Karpas-422 (cell line): Measurements from ENCODE around the gene SLC22A13. TPM values are rescaled to one million over a fixed set of nuclear protein-coding genes. Genes with fewer than 3 reads are reported as not detected.
"Not testable (repeated sequence)": the region's sequence is repeated elsewhere in the genome, so short reads cannot be mapped to it uniquely, and the experiment has no call there.

Source experiments
- DNase-seq: peaks from one replicate; pipeline ENCODE4 v3.0.0-alpha.2; 2015
- H2AFZ ChIP-seq: fragments of 200-600 bp; sonication (generic); 2 replicates; pipeline ENCODE4 v1.6.1; 2014; ENCODE audit warnings: antibody characterized with exemption, low read length, mixed read lengths
- H3K27ac ChIP-seq: fragments of 200-600 bp; sonication (generic); 2 replicates; pipeline ENCODE4 v1.5.1; 2014; ENCODE audit warnings: mild to moderate bottlenecking, low read length, moderate library complexity
- H3K27me3 ChIP-seq: fragments of 200-600 bp; sonication (generic); 2 replicates; pipeline ENCODE4 v1.6.1; 2014; ENCODE audit warnings: low read length, mixed read lengths
- H3K36me3 ChIP-seq: fragments of 200-600 bp; sonication (generic); 2 replicates; pipeline ENCODE4 v1.6.1; 2014; ENCODE audit warnings: low read length, mixed read lengths; ENCODE audit not compliant: insufficient read depth
- H3K4me1 ChIP-seq: fragments of 200-600 bp; sonication (generic); 2 replicates; pipeline ENCODE4 v1.6.1; 2014; ENCODE audit warnings: mild to moderate bottlenecking, low read length, mixed read lengths
- H3K4me2 ChIP-seq: fragments of 200-600 bp; sonication (generic); 2 replicates; pipeline ENCODE4 v1.6.1; 2014; ENCODE audit warnings: low read length, low read depth, mild to moderate bottlenecking; ENCODE audit not compliant: poor library complexity, severe bottlenecking
- H3K4me3 ChIP-seq: fragments of 200-600 bp; sonication (generic); 2 replicates; pipeline ENCODE4 v1.5.1; 2014; ENCODE audit warnings: mild to moderate bottlenecking, antibody characterized with exemption, low read length, mixed read lengths
- H3K79me2 ChIP-seq: fragments of 200-600 bp; sonication (generic); 2 replicates; pipeline ENCODE4 v1.6.1; 2014; ENCODE audit warnings: mild to moderate bottlenecking, low read length, mixed read lengths
- H3K9ac ChIP-seq: fragments of 200-600 bp; sonication (generic); 2 replicates; pipeline ENCODE4 v1.6.0; 2014; ENCODE audit warnings: low read length
- H3K9me2 ChIP-seq: fragments of 200-600 bp; sonication (generic), shearing (Covaris generic); replicated peaks from 2 replicates; pipeline ENCODE4 v1.6.0; 2014; ENCODE audit warnings: mild to moderate bottlenecking, low read length, moderate library complexity; ENCODE audit not compliant: insufficient read depth
- H3K9me3 ChIP-seq: fragments of 300-700, 200-600 bp; sonication (generic); 2 replicates; pipeline ENCODE4 v1.6.1; 2014; ENCODE audit warnings: low read length, mixed read lengths
- H4K20me1 ChIP-seq: fragments of 200-600 bp; sonication (generic); 2 replicates; pipeline ENCODE4 v1.6.1; 2014; ENCODE audit warnings: mild to moderate bottlenecking, antibody characterized with exemption, low read length, low read depth; ENCODE audit not compliant: insufficient read depth
- small RNA-seq: library from RNA; depleted of rRNA; stranded (forward); fragments of <200 nt; gene quantifications from one replicate; pipeline ENCODE3, GENCODE V24; 2014
- total RNA-seq: library from RNA; depleted of rRNA; stranded (reverse); fragments of >200 nt; shearing (Covaris generic); gene quantifications from 2 replicates; pipeline ENCODE4 v1.2.3, GENCODE V29; 2014; ENCODE audit warnings: low replicate concordance; rRNA removed

Gene SLC22A13
- total RNA-seq, 1 experiment from 2014 or later = 3.3 TPM

- not testable (repeated sequence) for H3K9me3 ChIP-seq, H3K79me2 ChIP-seq, H3K4me3 ChIP-seq, H4K20me1 ChIP-seq, H3K36me3 ChIP-seq, H3K27me3 ChIP-seq, H2AFZ ChIP-seq, H3K9ac ChIP-seq, H3K27ac ChIP-seq, H3K4me1 ChIP-seq, H3K4me2 ChIP-seq, DNase-seq, H3K9me2 ChIP-seq
These were observed 55.0 kb downstream of the SLC22A13 start for GRCh38 chr3:38320638-38321037.

GRCh38 chr3:38323060-38323459, 57.4 kb downstream of the SLC22A13 start:
- no peak overlapping the region for H2AFZ ChIP-seq
- no peaks in the 10 kb centered on the region for H3K27me3 ChIP-seq
- H3K9me2 ChIP-seq = no peaks in the 10 kb centered on the region
- no peaks in the 10 kb centered on the region for H3K9me3 ChIP-seq
- H3K79me2 ChIP-seq = no peaks in the 10 kb centered on the region
- H3K27ac ChIP-seq = no peak overlapping the region
- no peak overlapping the region for H3K9ac ChIP-seq
- no peaks in the 10 kb centered on the region for H3K4me1 ChIP-seq
- H3K36me3 ChIP-seq = no peaks in the 10 kb centered on the region
- no peaks in the 10 kb centered on the region for H4K20me1 ChIP-seq
- no peak overlapping the region for H3K4me2 ChIP-seq
- H3K4me3 ChIP-seq = no peak overlapping the region
- no peak for DNase-seq

GRCh38 chr3:38325256-38325655, 59.6 kb downstream of the SLC22A13 start:
- Histone ChIP-seq H3K36me3 (no peaks in the 10 kb centered on the region), H3K4me2 (no peak overlapping the region), H3K79me2 (no peaks in the 10 kb centered on the region), H3K9me3 (no peaks in the 10 kb centered on the region), H3K4me3 (no peak overlapping the region), H3K9ac (no peak overlapping the region), H3K4me1 (no peaks in the 10 kb centered on the region), H3K27ac (no peak overlapping the region), H3K27me3 (no peaks in the 10 kb centered on the region), H2AFZ (no peak overlapping the region), H3K9me2 (no peaks in the 10 kb centered on the region), H4K20me1 (no peaks in the 10 kb centered on the region)
- DNase-seq = no peak

- no peaks in the 10 kb centered on the region for H3K9me3 ChIP-seq
- no peak for DNase-seq
- H3K36me3 ChIP-seq = no peaks in the 10 kb centered on the region
- no peak overlapping the region for H3K9ac ChIP-seq
- H3K4me3 ChIP-seq = no peak overlapping the region
- no peaks in the 10 kb centered on the region for H3K4me1 ChIP-seq
- no peaks in the 10 kb centered on the region for H3K79me2 ChIP-seq
- no peaks in the 10 kb centered on the region for H3K27me3 ChIP-seq
- H3K9me2 ChIP-seq = no peaks in the 10 kb centered on the region
- H3K27ac ChIP-seq = no peak overlapping the region
- no peak overlapping the region for H3K4me2 ChIP-seq
- no peak overlapping the region for H2AFZ ChIP-seq
- no peaks in the 10 kb centered on the region for H4K20me1 ChIP-seq
These were observed 61.9 kb downstream of the SLC22A13 start for GRCh38 chr3:38327335-38328009.

Small RNAs within 50 kb of the gene (small RNA-seq; reads per million reads assigned to genes)
- gene RNU6-235P = not detected

Other genes starting within 250 kb of the SLC22A13 start
- gene PLCD1, start 236.2 kb upstream of the SLC22A13 start, total RNA-seq = 0.89 and 2.2 TPM in 2 replicates
- gene DLEC1, start 226.6 kb upstream of the SLC22A13 start, total RNA-seq = not detected in 2 replicates
- 23.4 and 34.4 TPM in 2 replicates for gene ACAA1, start 128.7 kb upstream of the SLC22A13 start, total RNA-seq
- gene MYD88, start 127.2 kb upstream of the SLC22A13 start, total RNA-seq = 11.3 and 23.0 TPM in 2 replicates
- gene OXSR1, start 100.3 kb upstream of the SLC22A13 start, total RNA-seq = 42.7 and 55.3 TPM in 2 replicates
- not detected in 2 replicates for gene SLC22A14, start 16.5 kb downstream of the SLC22A13 start, total RNA-seq
- gene XYLB, start 81.0 kb downstream of the SLC22A13 start, total RNA-seq = not detected in 2 replicates
- gene ACVR2B, start 188.1 kb downstream of the SLC22A13 start, total RNA-seq = 2.4 and 3.5 TPM in 2 replicates
- gene EXOG, start 230.5 kb downstream of the SLC22A13 start, total RNA-seq = 21.4 and 33.2 TPM in 2 replicates